ENCODE measurements around the gene CHN2. TPM values are rescaled to one million over a fixed set of nuclear protein-coding genes. Genes with fewer than 3 reads are reported as not detected.

Gene CHN2
- total RNA-seq, 1 experiment from 2014 or later: 3.5 TPM

DNA sequence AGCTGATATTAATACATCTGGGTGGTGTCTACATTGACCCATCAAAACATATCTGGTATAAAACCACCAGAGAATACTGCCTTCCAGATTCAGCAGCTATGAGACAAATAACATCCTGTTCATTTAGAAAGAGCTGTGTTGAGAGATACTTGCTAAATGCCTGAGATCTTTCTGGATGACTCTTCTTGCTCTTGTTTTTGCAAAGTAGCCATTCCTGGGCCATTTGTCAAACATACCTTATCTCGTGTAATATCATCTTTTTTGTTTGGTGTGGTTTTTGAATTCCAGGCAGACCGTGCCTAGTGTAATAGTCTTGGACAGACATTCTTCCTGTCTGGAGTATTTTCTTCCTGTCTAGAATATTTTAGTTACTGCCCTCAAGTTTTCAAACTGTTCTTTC lies 294.4 kb downstream of the CHN2 start:
- 0 out of 2 replicates have a peak, but pooled peaks cover 2% of the 10 kb centered on the region for H3K9me3 ChIP-seq (replicated peaks)
- no peak for DNase-seq
- H3K4me3 ChIP-seq: no peak overlapping the region
- no peak overlapping the region for H3K27ac ChIP-seq
- no peaks in the 10 kb centered on the region for H3K36me3 ChIP-seq
- peaks cover 6% of the 10 kb centered on the region; the same call in 1 of the 2 replicates for H3K4me1 ChIP-seq
- H3K27me3 ChIP-seq: no peaks in the 10 kb centered on the region

GRCh38 chr7:29490094-29490607 lies 295.6 kb downstream of the CHN2 start:
- no peaks in the 10 kb centered on the region for H3K9me3 ChIP-seq (replicated peaks)
- H3K36me3 ChIP-seq: no peaks in the 10 kb centered on the region
- no peak overlapping the region for H3K27ac ChIP-seq
- H3K4me1 ChIP-seq: peaks cover 6% of the 10 kb centered on the region; the same call in 1 of the 2 replicates
- H3K4me3 ChIP-seq: no peak overlapping the region
- DNase-seq: no peak
- no peaks in the 10 kb centered on the region for H3K27me3 ChIP-seq

DNA sequence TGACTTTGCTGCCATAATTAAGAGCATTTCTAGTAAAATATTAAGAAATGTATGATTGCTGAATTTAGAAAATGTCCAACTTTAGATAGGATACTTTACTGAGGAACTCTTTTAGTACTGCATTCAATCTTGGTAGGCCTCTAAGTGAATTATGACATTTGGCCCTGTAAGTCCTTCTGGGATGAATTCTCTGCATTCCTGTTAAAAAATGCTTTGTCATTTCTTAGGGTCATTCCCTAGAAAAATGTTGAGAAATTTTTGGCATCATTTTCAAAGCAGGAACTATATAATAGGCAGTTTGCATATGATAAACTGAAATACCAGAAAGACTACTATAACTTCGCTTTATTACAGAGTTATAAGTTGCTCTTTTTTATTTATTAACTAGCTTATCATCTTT lies 299.8 kb downstream of the CHN2 start:
- Histone ChIP-seq H3K4me3 (no peak overlapping the region), H3K9me3 (replicated peaks) (no peaks in the 10 kb centered on the region), H3K4me1 (no peaks in the 10 kb centered on the region), H3K27ac (no peak overlapping the region; the same call in 1 of the 2 replicates), H3K36me3 (no peaks in the 10 kb centered on the region), H3K27me3 (no peaks in the 10 kb centered on the region)
- no peak for DNase-seq

GRCh38 chr7:29495653-29496052 lies 301.1 kb downstream of the CHN2 start:
- Histone ChIP-seq H3K36me3 (no peaks in the 10 kb centered on the region), H3K27me3 (no peaks in the 10 kb centered on the region), H3K27ac (no peak overlapping the region), H3K4me3 (no peak overlapping the region), H3K4me1 (no peaks in the 10 kb centered on the region), H3K9me3 (replicated peaks) (no peaks in the 10 kb centered on the region)
- no peak for DNase-seq

DNA sequence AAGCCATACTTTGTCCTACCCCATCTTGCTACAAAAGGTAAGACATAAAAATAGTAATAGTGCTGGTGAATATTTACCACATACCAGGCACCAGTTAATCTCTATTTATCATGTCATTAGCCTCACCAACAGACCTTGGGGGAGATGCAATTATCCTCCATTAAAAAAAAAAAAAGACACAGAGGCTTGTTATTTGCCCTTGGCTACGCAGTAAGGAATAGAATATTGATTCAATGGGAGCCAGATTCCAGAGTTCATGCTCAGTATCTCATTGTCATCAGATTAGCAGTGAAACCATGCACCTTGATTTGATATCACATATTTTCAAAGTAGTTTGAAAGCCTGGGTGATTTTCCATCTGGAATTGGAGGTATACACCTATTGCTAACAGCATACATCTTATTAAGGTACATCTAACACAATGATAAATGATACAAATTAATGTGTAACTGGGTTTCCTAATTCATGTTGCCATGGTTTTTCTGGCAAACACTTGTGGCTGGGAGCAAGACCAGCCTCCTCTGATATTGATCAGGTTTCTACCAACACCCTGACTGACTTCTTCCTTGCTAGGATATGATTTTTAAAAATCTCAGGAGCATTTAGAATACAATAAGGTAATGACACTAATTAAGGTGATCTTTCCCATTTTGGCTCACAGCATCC lies 301.9 kb downstream of the CHN2 start:
- no peaks in the 10 kb centered on the region for H3K9me3 ChIP-seq (replicated peaks)
- no peaks in the 10 kb centered on the region for H3K4me1 ChIP-seq
- no peaks in the 10 kb centered on the region for H3K27me3 ChIP-seq
- H3K36me3 ChIP-seq: no peaks in the 10 kb centered on the region
- no peak overlapping the region for H3K27ac ChIP-seq
- H3K4me3 ChIP-seq: no peak overlapping the region
- no peak for DNase-seq

DNA sequence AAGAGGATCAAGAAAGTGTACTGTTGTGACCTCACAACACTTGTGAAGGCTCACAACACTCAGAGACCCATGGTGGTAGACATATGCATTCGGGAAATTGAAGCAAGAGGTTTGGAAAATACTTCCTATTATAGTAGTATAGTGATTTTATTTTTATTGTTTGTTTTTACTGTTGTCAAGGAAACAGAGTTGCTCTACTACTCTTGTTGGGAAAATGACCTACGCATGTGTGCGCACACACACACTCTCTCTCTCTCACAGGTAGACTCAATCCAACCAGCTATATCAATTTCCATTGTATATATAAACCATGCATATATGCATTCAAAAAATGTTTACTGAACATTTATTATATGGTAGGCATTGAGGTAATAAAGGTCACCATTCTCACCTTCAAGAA lies 305.4 kb downstream of the CHN2 start:
- no peak for DNase-seq

DNA sequence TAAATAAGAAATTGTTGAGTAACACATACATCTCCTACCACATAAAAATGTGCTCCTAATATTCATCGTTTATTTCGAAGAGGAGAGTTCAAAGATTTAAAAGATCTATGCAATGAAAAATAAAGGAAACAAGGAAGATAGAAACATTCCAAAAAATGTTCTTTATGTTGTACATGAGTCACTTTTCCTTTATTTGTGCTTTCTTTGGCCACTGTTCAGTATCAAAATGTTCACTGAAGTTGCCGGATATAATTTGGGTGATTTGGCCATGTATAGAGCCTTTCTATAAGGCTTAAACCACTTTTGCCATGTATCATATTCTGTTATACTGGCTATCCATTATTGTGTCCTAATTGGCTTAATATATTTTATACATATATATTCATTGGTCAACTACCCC lies 306.1 kb downstream of the CHN2 start:
- Histone ChIP-seq H3K27ac (no peak overlapping the region), H3K9me3 (replicated peaks) (no peaks in the 10 kb centered on the region), H3K27me3 (no peaks in the 10 kb centered on the region), H3K4me1 (no peaks in the 10 kb centered on the region), H3K4me3 (no peak overlapping the region), H3K36me3 (no peaks in the 10 kb centered on the region)
- no peak for DNase-seq

More for the DNA sequence above, 305.4 kb downstream of the CHN2 start:
- Histone ChIP-seq H3K4me3 (no peak overlapping the region), H3K27me3 (no peaks in the 10 kb centered on the region), H3K9me3 (replicated peaks) (no peaks in the 10 kb centered on the region), H3K4me1 (no peaks in the 10 kb centered on the region), H3K27ac (no peak overlapping the region), H3K36me3 (no peaks in the 10 kb centered on the region)

DNA sequence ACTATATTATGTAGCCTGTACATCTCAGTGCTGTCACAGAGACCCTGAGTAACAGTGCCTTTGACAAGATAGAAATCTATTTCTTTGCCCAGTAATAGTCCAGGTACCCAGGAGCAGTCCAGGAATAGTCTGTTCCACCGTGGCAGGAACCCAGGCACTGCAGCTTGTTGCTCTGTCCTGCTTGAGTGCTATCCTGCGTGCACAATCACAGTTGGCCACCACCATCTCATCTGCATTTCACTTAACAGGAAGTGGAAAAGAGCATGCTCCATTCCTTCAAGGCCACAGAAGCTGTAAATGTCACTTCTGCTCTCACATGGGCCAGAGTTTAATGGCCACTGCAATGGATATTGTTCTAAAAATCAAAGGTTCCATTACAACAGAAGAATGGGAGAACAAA lies 307.6 kb downstream of the CHN2 start:
- no peak for DNase-seq
- H3K27ac ChIP-seq: no peak overlapping the region
- no peaks in the 10 kb centered on the region for H3K27me3 ChIP-seq
- no peaks in the 10 kb centered on the region for H3K9me3 ChIP-seq (replicated peaks)
- no peak overlapping the region for H3K4me3 ChIP-seq
- no peaks in the 10 kb centered on the region for H3K36me3 ChIP-seq
- H3K4me1 ChIP-seq: no peaks in the 10 kb centered on the region

DNA sequence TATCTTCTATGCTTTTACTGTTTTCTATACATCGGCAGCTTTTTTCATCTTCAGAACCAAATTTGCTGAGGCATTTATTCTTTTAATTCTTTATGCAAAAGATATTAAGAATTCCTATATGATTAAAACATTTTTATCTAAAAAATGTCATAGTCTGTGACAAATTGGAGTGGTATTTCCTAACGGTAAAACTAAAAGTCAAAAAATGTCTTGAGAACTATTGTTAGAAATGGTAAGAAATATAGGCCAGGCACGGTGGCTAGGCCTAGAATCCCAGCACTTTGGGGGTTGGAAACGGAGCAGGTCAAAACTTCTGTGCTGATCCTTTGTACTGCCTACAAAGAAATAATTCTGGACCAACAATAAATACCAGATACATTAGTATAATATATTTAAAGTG lies 311.4 kb downstream of the CHN2 start:
- H3K4me3 ChIP-seq: no peak overlapping the region
- H3K27me3 ChIP-seq: no peaks in the 10 kb centered on the region; the same call in 1 of the 2 replicates
- no peaks in the 10 kb centered on the region for H3K4me1 ChIP-seq
- H3K27ac ChIP-seq: no peak overlapping the region
- no peaks in the 10 kb centered on the region for H3K9me3 ChIP-seq (replicated peaks)
- H3K36me3 ChIP-seq: no peaks in the 10 kb centered on the region
- no peak for DNase-seq

GRCh38 chr7:29508608-29509007 lies 314.0 kb downstream of the CHN2 start:
- Histone ChIP-seq H3K27me3 (no peaks in the 10 kb centered on the region; the same call in 1 of the 2 replicates), H3K36me3 (no peaks in the 10 kb centered on the region), H3K27ac (no peak overlapping the region), H3K4me3 (no peak overlapping the region), H3K4me1 (no peaks in the 10 kb centered on the region), H3K9me3 (replicated peaks) (no peaks in the 10 kb centered on the region)
- DNase-seq: no peak

DNA sequence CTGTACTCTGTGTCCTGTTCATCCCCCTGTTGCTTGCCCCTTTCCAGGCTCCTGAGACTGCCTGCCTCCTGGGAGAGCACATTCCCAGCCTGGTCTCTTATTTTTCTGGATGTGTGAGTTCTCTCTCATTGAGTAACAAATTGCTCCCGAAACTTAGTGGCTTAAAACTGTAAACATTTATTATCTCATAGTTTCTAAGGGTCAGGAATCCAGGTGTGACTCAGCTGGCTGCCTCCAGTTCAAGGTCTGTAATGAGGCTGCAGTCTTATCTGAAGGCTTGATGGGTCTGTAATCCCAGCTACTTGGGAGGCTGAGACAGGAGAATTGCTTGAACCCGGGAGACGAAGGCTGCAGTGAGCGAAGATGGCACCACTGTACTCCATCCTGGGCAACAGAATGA lies 315.5 kb downstream of the CHN2 start:
- Histone ChIP-seq H3K4me3 (no peak overlapping the region), H3K27ac (no peak overlapping the region), H3K9me3 (replicated peaks) (no peaks in the 10 kb centered on the region), H3K27me3 (no peaks in the 10 kb centered on the region; the same call in 1 of the 2 replicates), H3K4me1 (no peaks in the 10 kb centered on the region), H3K36me3 (no peaks in the 10 kb centered on the region)
- no peak for DNase-seq

- H3K4me3 ChIP-seq: no peak overlapping the region
- H3K27ac ChIP-seq: no peak overlapping the region
- no peaks in the 10 kb centered on the region for H3K36me3 ChIP-seq
- no peaks in the 10 kb centered on the region for H3K4me1 ChIP-seq
- no peak for DNase-seq
- H3K27me3 ChIP-seq: no peaks in the 10 kb centered on the region; the same call in 1 of the 2 replicates
- H3K9me3 ChIP-seq (replicated peaks): no peaks in the 10 kb centered on the region
Measured at GRCh38 chr7:29511337-29511736, 316.8 kb downstream of the CHN2 start.

DNA sequence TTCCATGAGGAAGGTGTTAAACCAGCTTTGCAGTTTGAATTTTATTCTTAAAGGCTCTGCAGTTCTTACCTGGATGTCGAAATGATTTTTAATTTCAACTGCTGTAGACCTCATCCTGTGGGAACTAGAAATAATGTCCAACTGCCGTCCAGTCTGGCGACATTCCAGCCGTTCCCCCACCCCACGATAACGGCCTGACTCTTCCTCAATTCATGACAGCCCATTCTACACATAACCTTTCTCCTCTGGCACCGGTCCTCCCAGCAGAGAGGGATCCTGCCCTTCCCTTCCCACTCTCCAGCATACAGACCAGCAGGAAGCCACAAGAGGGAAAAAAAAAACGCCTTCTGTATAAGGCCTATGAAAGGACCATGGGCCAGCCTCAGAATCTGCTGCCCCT lies 317.3 kb downstream of the CHN2 start:
- H3K36me3 ChIP-seq: no peaks in the 10 kb centered on the region
- no peak overlapping the region for H3K4me3 ChIP-seq
- no peaks in the 10 kb centered on the region for H3K4me1 ChIP-seq
- no peaks in the 10 kb centered on the region; the same call in 1 of the 2 replicates for H3K27me3 ChIP-seq
- DNase-seq: no peak
- H3K9me3 ChIP-seq (replicated peaks): no peaks in the 10 kb centered on the region
- H3K27ac ChIP-seq: no peak overlapping the region

- no peaks in the 10 kb centered on the region for H3K4me1 ChIP-seq
- 0 out of 2 replicates have a peak, but pooled peaks cover 3% of the 10 kb centered on the region for H3K27me3 ChIP-seq
- H3K27ac ChIP-seq: no peak overlapping the region
- no peak for DNase-seq
- H3K36me3 ChIP-seq: no peaks in the 10 kb centered on the region
- no peak overlapping the region for H3K4me3 ChIP-seq
- H3K9me3 ChIP-seq (replicated peaks): no peaks in the 10 kb centered on the region
Measured at GRCh38 chr7:29516491-29516890, 321.9 kb downstream of the CHN2 start.

- DNase-seq: no peak
- H3K9me3 ChIP-seq (replicated peaks): no peaks in the 10 kb centered on the region
Measured at GRCh38 chr7:29518616-29519015, 324.0 kb downstream of the CHN2 start.

GRCh38 chr7:29523728-29524127 lies 329.2 kb downstream of the CHN2 start:
- DNase-seq: no peak
- no peaks in the 10 kb centered on the region for H3K27me3 ChIP-seq
- no peaks in the 10 kb centered on the region for H3K4me1 ChIP-seq
- H3K36me3 ChIP-seq: no peaks in the 10 kb centered on the region
- H3K4me3 ChIP-seq: no peak overlapping the region
- no peaks in the 10 kb centered on the region for H3K9me3 ChIP-seq (replicated peaks)
- H3K27ac ChIP-seq: no peak overlapping the region

More at GRCh38 chr7:29518616-29519015, 324.0 kb downstream of the CHN2 start:
- H3K4me3 ChIP-seq: no peak overlapping the region
- 0 out of 2 replicates have a peak, but pooled peaks cover 3% of the 10 kb centered on the region for H3K27me3 ChIP-seq
- no peaks in the 10 kb centered on the region for H3K4me1 ChIP-seq
- no peak overlapping the region for H3K27ac ChIP-seq
- no peaks in the 10 kb centered on the region for H3K36me3 ChIP-seq

Measured in SJCRH30 (cell line).